ENCODE measurements around the gene RNASEH2C. TPM values are rescaled to one million over a fixed set of nuclear protein-coding genes. Genes with fewer than 3 reads are reported as not detected.

RNASEH2C gene
- polyA plus RNA-seq, 1 of the 3 experiments (the other 2 are of a cell fraction), result 43.9 TPM

DNA sequence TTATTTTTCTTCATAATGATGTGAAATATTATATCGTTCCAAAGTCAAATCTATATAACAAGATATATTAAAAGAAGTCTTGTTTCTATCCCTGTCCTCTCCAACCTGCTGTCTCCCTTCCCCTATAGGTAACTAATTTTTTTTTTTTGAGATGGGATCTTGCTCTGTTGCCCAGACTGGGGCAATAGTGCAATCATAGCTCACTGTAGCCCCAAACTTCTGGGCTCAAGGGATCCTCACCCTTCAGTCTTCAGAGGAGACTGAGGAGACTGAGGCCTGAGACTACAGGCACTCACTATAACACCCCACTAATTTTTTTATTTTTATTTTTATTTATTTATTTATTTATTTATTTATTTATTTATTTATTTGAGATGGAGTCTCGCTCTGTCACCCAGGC is 47.6 kb downstream of the RNASEH2C start:
- CTCF ChIA-PET, result interaction anchor here (0.7 to 1.9 kb wide), 2 partner anchors 39 to 150 kb away, joined by 3 to 5 read pairs; partner anchors contain the start of gene KAT5

DNA sequence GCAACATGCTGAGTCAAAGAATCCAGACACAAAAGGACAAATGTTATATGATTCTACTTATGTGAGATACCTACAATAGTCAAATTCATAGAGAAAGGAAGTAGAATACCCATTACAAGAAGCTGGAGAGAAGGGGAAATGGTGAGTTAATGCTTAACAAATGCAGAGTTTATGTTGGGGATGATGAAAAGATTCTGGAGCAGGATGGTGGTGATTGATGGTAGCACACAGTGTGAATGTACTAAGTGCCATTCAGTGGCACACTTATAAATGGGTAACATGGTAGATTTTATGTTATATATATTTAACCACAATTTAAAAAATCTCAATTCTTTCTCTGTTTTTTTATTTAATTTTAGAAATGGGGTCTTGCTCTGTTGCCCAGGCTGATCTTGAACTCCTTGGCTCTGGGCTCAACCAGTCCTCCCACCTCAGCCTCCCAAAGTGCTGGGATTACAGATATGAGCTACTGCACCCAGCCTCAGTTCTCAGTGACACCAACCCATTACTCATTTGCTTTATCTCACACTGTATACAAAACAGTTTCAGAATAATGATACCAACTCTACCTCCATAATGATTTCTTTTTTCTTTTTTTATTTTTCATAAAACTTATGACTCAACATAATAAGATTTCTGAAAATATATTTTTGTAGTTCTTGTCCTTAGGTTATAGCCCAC is 48.3 kb downstream of the RNASEH2C start:
- Histone ChIP-seq H3K4me2 (no peak overlapping the region), H3F3A (replicated peaks; ENCODE audit: insufficient read depth) (no peaks in the 10 kb centered on the region), H3K79me2 (ENCODE audit: insufficient read depth) (no peaks in the 10 kb centered on the region), H3K9ac (no peak overlapping the region), H3K4me1 (ENCODE audit: control insufficient read depth in 1 of 2, insufficient read depth in 2 of 2, low read depth in 1 of 2, low read length in 1 of 2) (no peaks in the 10 kb centered on the region), H2AFZ (ENCODE audit: low read depth) (no peak overlapping the region), H3K27ac (ENCODE audit: low read depth in 2 of 2, low read length in 1 of 2) (no peak overlapping the region), H3K9me2 (no peaks in the 10 kb centered on the region), H3K9me3 (no peaks in the 10 kb centered on the region), H3K36me3 (replicated peaks in 1 of 2; ENCODE audit: control insufficient read depth in 1 of 2, insufficient read depth in 2 of 2, low read length in 1 of 2) (no peaks in the 10 kb centered on the region), H3K4me3 (ENCODE audit: low read depth in 2 of 2, low read length in 1 of 2) (no peak overlapping the region), H3K27me3 (ENCODE audit: insufficient read depth) (no peaks in the 10 kb centered on the region), H4K20me1 (ENCODE audit: insufficient read depth) (no peaks in the 10 kb centered on the region)
- ChIA-PET CTCF (interaction anchor here (1.9 kb wide), 1 partner anchor 39 kb away, joined by 5 read pairs; the partner anchor contains the start of gene KAT5), POLR2A (no interaction called here)
- TF ChIP-seq NFIC (IDR thresholded peaks at IDR 0.05; ENCODE audit: borderline replicate concordance), result no peak
- no peak for DNase-seq

More for the DNA sequence above, 47.6 kb downstream of the RNASEH2C start:
- H3K27ac ChIP-seq (ENCODE audit: low read depth in 2 of 2, low read length in 1 of 2), result no peak overlapping the region
- H3K4me1 ChIP-seq (ENCODE audit: control insufficient read depth in 1 of 2, insufficient read depth in 2 of 2, low read depth in 1 of 2, low read length in 1 of 2), result no peaks in the 10 kb centered on the region
- H3K4me3 ChIP-seq (ENCODE audit: low read depth in 2 of 2, low read length in 1 of 2), result no peak overlapping the region
- DNase-seq, result no peak
- H3K9me2 ChIP-seq, result no peaks in the 10 kb centered on the region
- H3K27me3 ChIP-seq (ENCODE audit: insufficient read depth), result no peaks in the 10 kb centered on the region
- POLR2A ChIA-PET, result no interaction called here
- H2AFZ ChIP-seq (ENCODE audit: low read depth), result no peak overlapping the region
- H3K36me3 ChIP-seq (replicated peaks in 1 of 2; ENCODE audit: control insufficient read depth in 1 of 2, insufficient read depth in 2 of 2, low read length in 1 of 2), result no peaks in the 10 kb centered on the region
- H4K20me1 ChIP-seq (ENCODE audit: insufficient read depth), result no peaks in the 10 kb centered on the region
- no peak overlapping the region for H3K4me2 ChIP-seq
- no peak overlapping the region for H3K9ac ChIP-seq
- no peaks in the 10 kb centered on the region for H3F3A ChIP-seq (replicated peaks; ENCODE audit: insufficient read depth)
- no peak for TF ChIP-seq TEAD4 (IDR thresholded peaks at IDR 0.05; ENCODE audit: borderline replicate concordance, insufficient read depth)
- no peak for TF ChIP-seq EZH2phosphoT487 (IDR thresholded peaks at IDR 0.05; ENCODE audit: borderline replicate concordance, low read depth)
- TF ChIP-seq GATA2 (CRISPR knock-in tag; IDR thresholded peaks at IDR 0.05), result no peak
- no peak for TF ChIP-seq ELF1 (IDR thresholded peaks at IDR 0.05)
- TF ChIP-seq, protein P1, sequence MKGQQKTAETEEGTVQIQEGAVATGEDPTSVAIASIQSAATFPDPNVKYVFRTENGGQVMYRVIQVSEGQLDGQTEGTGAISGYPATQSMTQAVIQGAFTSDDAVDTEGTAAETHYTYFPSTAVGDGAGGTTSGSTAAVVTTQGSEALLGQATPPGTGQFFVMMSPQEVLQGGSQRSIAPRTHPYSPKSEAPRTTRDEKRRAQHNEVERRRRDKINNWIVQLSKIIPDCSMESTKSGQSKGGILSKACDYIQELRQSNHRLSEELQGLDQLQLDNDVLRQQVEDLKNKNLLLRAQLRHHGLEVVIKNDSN (IDR thresholded peaks at IDR 0.05; ENCODE audit: borderline replicate concordance, low read depth), result no peak
- TF ChIP-seq FOXM1 (IDR thresholded peaks at IDR 0.05; ENCODE audit: low read depth), result no peak
- TF ChIP-seq GABPA (IDR thresholded peaks at IDR 0.05; ENCODE audit: low read depth), result no peak
- no peak for TF ChIP-seq JUND (IDR thresholded peaks at IDR 0.05)
- H3K79me2 ChIP-seq (ENCODE audit: insufficient read depth), result no peaks in the 10 kb centered on the region
- no peaks in the 10 kb centered on the region for H3K9me3 ChIP-seq
- WGBS (ENCODE audit: low lambda C conversion rate), result 75% methylated on average over 2 of the region's 2 CpGs

Small RNA genes within 50 kb of the gene (small RNA-seq; reads per million reads assigned to genes)
- gene RN7SL309P, result 0 reads per million in 7 experiments

Other genes with a start within 250 kb of the RNASEH2C start
- 285 and 510 TPM in 2 replicates for gene MALAT1, start 221.8 kb downstream of the RNASEH2C start, polyA plus RNA-seq (2012; rRNA removed)
- 76.7 and 79.9 TPM in 2 replicates for gene SCYL1, start 195.7 kb downstream of the RNASEH2C start, polyA plus RNA-seq (2012; rRNA removed)
- gene LTBP3, start 162.4 kb downstream of the RNASEH2C start, polyA plus RNA-seq (2012; rRNA removed), result 92.1 and 167 TPM in 2 replicates
- 62.5 and 78.1 TPM in 2 replicates for gene ZNRD2, start 150.3 kb downstream of the RNASEH2C start, polyA plus RNA-seq (2012; rRNA removed)
- gene FAM89B, start 148.3 kb downstream of the RNASEH2C start, polyA plus RNA-seq (2012; rRNA removed), result 61.3 and 65.3 TPM in 2 replicates
- 35.1 and 48.7 TPM in 2 replicates for gene EHBP1L1, start 144.7 kb downstream of the RNASEH2C start, polyA plus RNA-seq (2012; rRNA removed)
- 0.34 and 0.58 TPM in 2 replicates for gene KCNK7, start 125.0 kb downstream of the RNASEH2C start, polyA plus RNA-seq (2012; rRNA removed)
- 28.9 and 31.1 TPM in 2 replicates for gene MAP3K11, start 106.6 kb downstream of the RNASEH2C start, polyA plus RNA-seq (2012; rRNA removed)
- gene PCNX3, start 105.0 kb downstream of the RNASEH2C start, polyA plus RNA-seq (2012; rRNA removed), result 23.8 and 33.7 TPM in 2 replicates
- 15.1 and 18.7 TPM in 2 replicates for gene SIPA1, start 82.7 kb downstream of the RNASEH2C start, polyA plus RNA-seq (2012; rRNA removed)
- 28.1 and 49.5 TPM in 2 replicates for gene RELA, start 57.9 kb downstream of the RNASEH2C start, polyA plus RNA-seq (2012; rRNA removed)
- 44.5 and 51.9 TPM in 2 replicates for gene KAT5, start 8.5 kb downstream of the RNASEH2C start, polyA plus RNA-seq (2012; rRNA removed)
- 3.8 and 4.6 TPM in 2 replicates for gene AP5B1, start 60.2 kb upstream of the RNASEH2C start, polyA plus RNA-seq (2012; rRNA removed)
- gene OVOL1, start 66.3 kb upstream of the RNASEH2C start, polyA plus RNA-seq (2012; rRNA removed), result not detected in 2 replicates
- 0.81 and 1.0 TPM in 2 replicates for gene SNX32, start 113.2 kb upstream of the RNASEH2C start, polyA plus RNA-seq (2012; rRNA removed)
- gene CFL1, start 137.4 kb upstream of the RNASEH2C start, polyA plus RNA-seq (2012; rRNA removed), result 2,761 and 4,252 TPM in 2 replicates
- 39.7 and 58.2 TPM in 2 replicates for gene MUS81, start 139.6 kb upstream of the RNASEH2C start, polyA plus RNA-seq (2012; rRNA removed)
- gene EFEMP2, start 152.0 kb upstream of the RNASEH2C start, polyA plus RNA-seq (2012; rRNA removed), result 194 and 203 TPM in 2 replicates
- gene CTSW, start 159.0 kb upstream of the RNASEH2C start, polyA plus RNA-seq (2012; rRNA removed), result 0.49 and 0.68 TPM in 2 replicates
- gene FIBP, start 167.7 kb upstream of the RNASEH2C start, polyA plus RNA-seq (2012; rRNA removed), result 159 and 190 TPM in 2 replicates
- 34.2 and 52.8 TPM in 2 replicates for gene CCDC85B, start 169.9 kb upstream of the RNASEH2C start, polyA plus RNA-seq (2012; rRNA removed)
- gene FOSL1, start 179.6 kb upstream of the RNASEH2C start, polyA plus RNA-seq (2012; rRNA removed), result 17.9 and 30.1 TPM in 2 replicates
- 54.4 and 65.3 TPM in 2 replicates for gene C11orf68, start 198.3 kb upstream of the RNASEH2C start, polyA plus RNA-seq (2012; rRNA removed)
- 309 and 464 TPM in 2 replicates for gene DRAP1, start 198.6 kb upstream of the RNASEH2C start, polyA plus RNA-seq (2012; rRNA removed)
- not detected in 2 replicates for gene TSGA10IP, start 224.7 kb upstream of the RNASEH2C start, polyA plus RNA-seq (2012; rRNA removed)
- gene SART1, start 240.9 kb upstream of the RNASEH2C start, polyA plus RNA-seq (2012; rRNA removed), result 39.2 and 73.6 TPM in 2 replicates